ENCODE data around the gene NTM. TPM values are rescaled to one million over a fixed set of nuclear protein-coding genes. Genes with fewer than 3 reads are reported as not detected.

The NTM gene
- total RNA-seq, 1 experiment from 2014 or later, result 9.9 TPM

GRCh38 chr11:131758726-131759125 lies 388.3 kb downstream of the NTM start:
- Histone ChIP-seq H2BK120ac (ENCODE audit: low read depth, low read length, poor library complexity, severe bottlenecking) (no peak overlapping the region), H3K4ac (ENCODE audit: low read depth, low read length) (no peak overlapping the region), H3K79me1 (ENCODE audit: insufficient read depth, low read depth, low read length, poor library complexity, severe bottlenecking) (no peaks in the 10 kb centered on the region), H2BK20ac (ENCODE audit: low read depth, low read length, poor library complexity, severe bottlenecking) (no peak overlapping the region), H2BK5ac (ENCODE audit: insufficient read length, low read length) (no peak overlapping the region), H4K5ac (ENCODE audit: insufficient read length, low read depth, low read length) (no peak overlapping the region), H3T11ph (ENCODE audit: low read length) (no peak overlapping the region), H4K8ac (replicated peaks; ENCODE audit: insufficient read length, low read depth, low read length) (no peak overlapping the region), H4K20me1 (ENCODE audit: control insufficient read depth, insufficient read depth, insufficient read length) (no peaks in the 10 kb centered on the region), H3K23ac (ENCODE audit: insufficient read length, low read depth, low read length) (no peak overlapping the region), H3K9me3 (ENCODE audit: control insufficient read depth, low read depth, low read length) (no peaks in the 10 kb centered on the region), H3K79me2 (ENCODE audit: insufficient read depth, low read length) (no peaks in the 10 kb centered on the region), H3K27ac (ENCODE audit: insufficient read length, low read depth, low read length) (no peak overlapping the region), H2AFZ (ENCODE audit: low read length) (no peak overlapping the region), H2BK15ac (ENCODE audit: low read depth, low read length) (no peak overlapping the region), H3K9ac (ENCODE audit: extremely low read depth, insufficient read length, low read length) (no peak overlapping the region), H3K23me2 (ENCODE audit: insufficient read length, low read depth, low read length, poor library complexity, severe bottlenecking) (no peaks in the 10 kb centered on the region), H3K14ac (ENCODE audit: insufficient read depth, low read length) (no peak overlapping the region), H4K91ac (ENCODE audit: insufficient read length, low read depth, low read length) (no peak overlapping the region), H3K4me1 (ENCODE audit: insufficient read depth, low read length) (no peaks in the 10 kb centered on the region; the same call in 1 of the 2 replicates), H3K56ac (ENCODE audit: insufficient read length, low read depth, low read length) (no peak overlapping the region), H2BK12ac (ENCODE audit: insufficient read length, low read depth, low read length) (no peak overlapping the region), H3K4me2 (ENCODE audit: insufficient read depth, insufficient read length, low read length) (no peak overlapping the region), H2AK5ac (ENCODE audit: insufficient read length, low read length) (no peak overlapping the region), H3K18ac (ENCODE audit: insufficient read length, low read depth, low read length) (no peak overlapping the region), H3K27me3 (ENCODE audit: insufficient read depth, low read length) (no peaks in the 10 kb centered on the region)
- H3K4me1 Mint-ChIP-seq, result peaks cover 10 to 22% of the 10 kb centered on the region in 2 experiments
- H3K36me3 Mint-ChIP-seq (ENCODE audit: insufficient read depth in 1 of 3, low read depth in 3 of 3), result no peaks in the 10 kb centered on the region
- no CpG with 5 or more reads among the region's 7 CpGs for WGBS (ENCODE audit: extremely low coverage, insufficient read length, low lambda C conversion rate)
- DNase-seq, result no peak
- no peaks in the 10 kb centered on the region; a peak in 1 of 5 replicates for H3K9me3 Mint-ChIP-seq
- H3K27ac Mint-ChIP-seq, result no peak overlapping the region; a peak in 1 of 7 replicates
- TF ChIP-seq CTCF (conservative IDR thresholded peaks at IDR 0.05), result no peak
- H3K4me3 Mint-ChIP-seq, result no peak overlapping the region; a peak in 1 of 5 replicates
- H3K27me3 Mint-ChIP-seq (ENCODE audit: low read depth), result peaks cover 4% of the 10 kb centered on the region; the same call in 1 of the 2 replicates
